Cardiac muscle cell (in vitro differentiated cells and primary cell): ENCODE results near the gene RPA3. TPM values are rescaled to one million over a fixed set of nuclear protein-coding genes. Genes with fewer than 3 reads are reported as not detected.

Source experiments
- DNase-seq, 2 donors: peaks; one replicate each; pipeline versions ENCODE4 v3.0.0 to v3.0.0-alpha.2; 2010 to 2017; ENCODE audit warnings: low read depth in 1 of 2, low spot score in 1 of 2
- H3K27ac ChIP-seq: fragments of 200-600 bp; sonication (generic); 2 replicates; pipeline ENCODE4 v1.5.1; 2016
- H3K27me3 ChIP-seq: fragments of 200-600 bp; sonication (generic); 2 replicates; pipeline ENCODE4 v1.6.0; 2016; ENCODE audit warnings: control low read depth
- H3K36me3 ChIP-seq: fragments of 200-600 bp; sonication (generic); 2 replicates; pipeline ENCODE4 v1.5.1; 2016; ENCODE audit warnings: control low read depth
- H3K4me1 ChIP-seq: fragments of 200-600 bp; sonication (generic); 2 replicates; pipeline ENCODE4 v1.8.1; 2017; ENCODE audit warnings: low read depth, mild to moderate bottlenecking, mixed run types
- H3K4me3 ChIP-seq: fragments of 200-600 bp; sonication (generic); 2 replicates; pipeline ENCODE4 v1.5.1; 2016; ENCODE audit warnings: mild to moderate bottlenecking
- H3K9me3 ChIP-seq: fragments of 200-600 bp; sonication (generic); 2 replicates; pipeline ENCODE4 v1.5.1; 2017; ENCODE audit warnings: low read depth, mild to moderate bottlenecking, control low read depth
- CTCF ChIP-seq: IDR thresholded peaks from 2 replicates; pipeline ENCODE4 v1.5.1; 2012; ENCODE audit warnings: low read depth, mild to moderate bottlenecking, low read length
- polyA plus RNA-seq: library from polyadenylated mRNA; unstranded; fragments of >200 nt; fragmentation: Nextera tagmentation; extraction: Ambion mirVana; gene quantifications from 2 replicates; pipeline ENCODE4 v1.2.1, GENCODE V29; 2016
- total RNA-seq: library from RNA; depleted of rRNA; stranded (reverse); fragments of >200 nt; gene quantifications from 2 replicates; pipeline ENCODE4 v1.2.3, GENCODE V29; 2016

The RPA3 gene
- total and polyA plus RNA-seq, 2 experiments from 2014 or later, result 16.6 to 75.8 TPM

GRCh38 chr7:7699970-7700369 lies 18.4 kb downstream of the RPA3 start:
- Histone ChIP-seq H3K27me3 (no peaks in the 10 kb centered on the region), H3K27ac (no peak overlapping the region), H3K9me3 (no peaks in the 10 kb centered on the region), H3K4me1 (peaks cover 6% of the 10 kb centered on the region), H3K36me3 (no peaks in the 10 kb centered on the region), H3K4me3 (no peak overlapping the region)
- DNase-seq, result no peak
- no peak for TF ChIP-seq CTCF

GRCh38 chr7:7699380-7699779 lies 19.0 kb downstream of the RPA3 start:
- peaks cover 6% of the 10 kb centered on the region for H3K4me1 ChIP-seq
- no peaks in the 10 kb centered on the region for H3K9me3 ChIP-seq
- H3K4me3 ChIP-seq, result no peak overlapping the region
- DNase-seq, result no peak
- no peak for TF ChIP-seq CTCF
- no peaks in the 10 kb centered on the region for H3K36me3 ChIP-seq
- H3K27ac ChIP-seq, result no peak overlapping the region
- no peaks in the 10 kb centered on the region for H3K27me3 ChIP-seq

GRCh38 chr7:7698930-7699329 lies 19.5 kb downstream of the RPA3 start:
- no peaks in the 10 kb centered on the region for H3K36me3 ChIP-seq
- H3K9me3 ChIP-seq, result no peaks in the 10 kb centered on the region
- no peaks in the 10 kb centered on the region for H3K27me3 ChIP-seq
- TF ChIP-seq CTCF, result no peak
- H3K27ac ChIP-seq, result no peak overlapping the region
- H3K4me3 ChIP-seq, result no peak overlapping the region
- no peak for DNase-seq
- peaks cover 6% of the 10 kb centered on the region for H3K4me1 ChIP-seq

GRCh38 chr7:7696458-7697119 lies 21.8 kb downstream of the RPA3 start:
- Histone ChIP-seq H3K36me3 (no peaks in the 10 kb centered on the region), H3K9me3 (no peaks in the 10 kb centered on the region), H3K27ac (no peak overlapping the region), H3K4me3 (no peak overlapping the region), H3K27me3 (no peaks in the 10 kb centered on the region), H3K4me1 (no peaks in the 10 kb centered on the region)
- no peak for DNase-seq
- TF ChIP-seq CTCF, result no peak

GRCh38 chr7:7695111-7695817 lies 23.1 kb downstream of the RPA3 start:
- Histone ChIP-seq H3K4me3 (no peak overlapping the region), H3K36me3 (no peaks in the 10 kb centered on the region), H3K4me1 (no peaks in the 10 kb centered on the region), H3K27me3 (no peaks in the 10 kb centered on the region), H3K9me3 (no peaks in the 10 kb centered on the region), H3K27ac (no peak overlapping the region)
- peak in 1 of 2 donors; percentile 15 for DNase-seq
- TF ChIP-seq CTCF, result no peak
